Stimulated activated naive B cell treated with anti-CD40 and anti-IgM and Interleukin-4, amounts not matched to agents 10 μg/mL and 1 μg/mL and 100 μg/mL, for 72 hours (primary cell): ENCODE data around the gene ALDH1A1.
A peak's percentile ranks its signal among the peaks of the same experiment; 100 is the strongest.

Source experiments
- ATAC-seq, 2 donors: fragments of 150-1000 bp; cut with Tn5 transposase; replicated peaks; 2 replicates each; pipeline ENCODE4 v1.10.0; 2021; ENCODE audit warnings: moderate library complexity in 1 of 2
- DNase-seq: peaks from one replicate; pipeline ENCODE4 v3.0.0; 2021
- H3K27ac Mint-ChIP-seq: one replicate; pipeline ENCODE4 v1.8.0; 2022; ENCODE audit warnings: mild to moderate bottlenecking, mixed read lengths
- H3K27me3 Mint-ChIP-seq, 2 donors: one replicate each; pipeline ENCODE4 v1.8.0; 2022; ENCODE audit warnings: mixed read lengths in 2 of 2
- H3K36me3 Mint-ChIP-seq, 2 donors: one replicate each; pipeline ENCODE4 v1.8.0; 2022; ENCODE audit warnings: mixed read lengths in 2 of 2, mild to moderate bottlenecking in 1 of 2
- H3K4me1 Mint-ChIP-seq, 2 donors: one replicate each; pipeline ENCODE4 v1.8.0; 2022; ENCODE audit warnings: mixed read lengths in 2 of 2, mild to moderate bottlenecking in 1 of 2
- H3K4me3 Mint-ChIP-seq, 2 donors: one replicate each; pipeline ENCODE4 v1.8.0; 2022; ENCODE audit warnings: mild to moderate bottlenecking in 2 of 2, mixed read lengths in 2 of 2, moderate library complexity in 1 of 2
- H3K9me3 Mint-ChIP-seq, 2 donors: one replicate each; pipeline ENCODE4 v1.8.0; 2022; ENCODE audit warnings: mixed read lengths in 2 of 2, mild to moderate bottlenecking in 1 of 2

ALDH1A1 gene

GRCh38 chr9:72952914-72953313, at the start of gene ALDH1A1:
ALDH1A1 (minus strand) TSS chr9:72953053; CDS start chr9:72953000, 53 bp downstream.
- Mint-ChIP-seq H3K27ac (no peak within 1 kb of the TSS), H3K9me3 (peaks cover 3 to 4% of the 10 kb centered on the region in 2 donors), H3K36me3 (no peaks in the 10 kb centered on the region), H3K27me3 (peaks cover 7 to 19% of the 10 kb centered on the region in 2 donors), H3K4me3 (peak within 1 kb of the TSS; percentile 45 to 50), H3K4me1 (peaks cover 11 to 30% of the 10 kb centered on the region in 2 donors)
- no peak for DNase-seq
- peak; percentile 39 to 52 for ATAC-seq

- peaks cover 0 to 4% of the 10 kb centered on the region in 2 donors for H3K27me3 Mint-ChIP-seq
- ATAC-seq (no peak), DNase-seq (no peak)
- H3K4me1 Mint-ChIP-seq: peaks cover 3 to 6% of the 10 kb centered on the region in 2 donors
- no peaks in the 10 kb centered on the region for H3K36me3 Mint-ChIP-seq
- H3K27ac Mint-ChIP-seq: no peak overlapping the region
- H3K9me3 Mint-ChIP-seq: no peaks in the 10 kb centered on the region
- no peak overlapping the region for H3K4me3 Mint-ChIP-seq
Observed at GRCh38 chr9:73001860-73002259, 49.0 kb upstream of the ALDH1A1 start.

GRCh38 chr9:72998363-72998762, 45.5 kb upstream of the ALDH1A1 start:
- DNase-seq: no peak
- Mint-ChIP-seq H3K27me3 (no peaks in the 10 kb centered on the region), H3K4me3 (no peak overlapping the region), H3K27ac (no peak overlapping the region), H3K36me3 (no peaks in the 10 kb centered on the region), H3K4me1 (peaks cover 3 to 6% of the 10 kb centered on the region in 2 donors), H3K9me3 (no peaks in the 10 kb centered on the region)
- no peak for ATAC-seq

GRCh38 chr9:72997387-72997995, 44.6 kb upstream of the ALDH1A1 start:
- DNase-seq (no peak), ATAC-seq (peak in 1 of 2 donors; percentile 36)
- H3K36me3 Mint-ChIP-seq: no peaks in the 10 kb centered on the region
- no peak overlapping the region for H3K27ac Mint-ChIP-seq
- H3K4me1 Mint-ChIP-seq: peaks cover 3 to 6% of the 10 kb centered on the region in 2 donors
- H3K9me3 Mint-ChIP-seq: no peaks in the 10 kb centered on the region
- no peaks in the 10 kb centered on the region for H3K27me3 Mint-ChIP-seq
- peak overlapping the region in 1 of 2 donors; percentile 6 for H3K4me3 Mint-ChIP-seq

- H3K9me3 Mint-ChIP-seq: no peaks in the 10 kb centered on the region
- H3K27me3 Mint-ChIP-seq: no peaks in the 10 kb centered on the region
- H3K4me3 Mint-ChIP-seq: no peak overlapping the region
- peaks cover 3 to 6% of the 10 kb centered on the region in 2 donors for H3K4me1 Mint-ChIP-seq
- no peak for DNase-seq
- no peak overlapping the region for H3K27ac Mint-ChIP-seq
- ATAC-seq: no peak
- H3K36me3 Mint-ChIP-seq: no peaks in the 10 kb centered on the region
Observed at GRCh38 chr9:72996684-72997314, 43.9 kb upstream of the ALDH1A1 start.

GRCh38 chr9:72996114-72996513, 43.3 kb upstream of the ALDH1A1 start:
- DNase-seq: no peak
- H3K27ac Mint-ChIP-seq: no peak overlapping the region
- no peak overlapping the region for H3K4me3 Mint-ChIP-seq
- H3K27me3 Mint-ChIP-seq: no peaks in the 10 kb centered on the region
- no peak for ATAC-seq
- peaks cover 3 to 6% of the 10 kb centered on the region in 2 donors for H3K4me1 Mint-ChIP-seq
- H3K9me3 Mint-ChIP-seq: no peaks in the 10 kb centered on the region
- H3K36me3 Mint-ChIP-seq: no peaks in the 10 kb centered on the region

GRCh38 chr9:72995131-72996024, 42.5 kb upstream of the ALDH1A1 start:
- Mint-ChIP-seq H3K36me3 (no peaks in the 10 kb centered on the region), H3K9me3 (no peaks in the 10 kb centered on the region), H3K27me3 (no peaks in the 10 kb centered on the region), H3K4me1 (peaks cover 3 to 6% of the 10 kb centered on the region in 2 donors), H3K27ac (no peak overlapping the region), H3K4me3 (no peak overlapping the region)
- ATAC-seq: no peak
- no peak for DNase-seq

GRCh38 chr9:72991772-72992171, 38.9 kb upstream of the ALDH1A1 start:
- Mint-ChIP-seq H3K27me3 (no peaks in the 10 kb centered on the region), H3K36me3 (no peaks in the 10 kb centered on the region), H3K9me3 (no peaks in the 10 kb centered on the region), H3K4me1 (no peaks in the 10 kb centered on the region), H3K27ac (no peak overlapping the region), H3K4me3 (no peak overlapping the region)
- ATAC-seq (no peak), DNase-seq (no peak)

GRCh38 chr9:72990397-72991182, 37.7 kb upstream of the ALDH1A1 start:
- no peaks in the 10 kb centered on the region for H3K9me3 Mint-ChIP-seq
- H3K4me1 Mint-ChIP-seq: no peaks in the 10 kb centered on the region
- no peak overlapping the region for H3K4me3 Mint-ChIP-seq
- no peak for ATAC-seq
- no peaks in the 10 kb centered on the region for H3K27me3 Mint-ChIP-seq
- DNase-seq: no peak
- H3K36me3 Mint-ChIP-seq: no peaks in the 10 kb centered on the region
- no peak overlapping the region for H3K27ac Mint-ChIP-seq

GRCh38 chr9:72986522-72987116, 33.8 kb upstream of the ALDH1A1 start:
- DNase-seq (no peak), ATAC-seq (no peak)
- no peaks in the 10 kb centered on the region for H3K4me1 Mint-ChIP-seq
- H3K27me3 Mint-ChIP-seq: no peaks in the 10 kb centered on the region
- no peak overlapping the region for H3K27ac Mint-ChIP-seq
- no peak overlapping the region for H3K4me3 Mint-ChIP-seq
- no peaks in the 10 kb centered on the region for H3K36me3 Mint-ChIP-seq
- no peaks in the 10 kb centered on the region for H3K9me3 Mint-ChIP-seq

- Mint-ChIP-seq H3K4me1 (no peaks in the 10 kb centered on the region), H3K4me3 (no peak overlapping the region), H3K9me3 (no peaks in the 10 kb centered on the region), H3K27me3 (no peaks in the 10 kb centered on the region), H3K36me3 (no peaks in the 10 kb centered on the region), H3K27ac (no peak overlapping the region)
- ATAC-seq (no peak), DNase-seq (no peak)
Observed at GRCh38 chr9:72985746-72986145, 32.9 kb upstream of the ALDH1A1 start.

- Mint-ChIP-seq H3K36me3 (no peaks in the 10 kb centered on the region), H3K27ac (no peak overlapping the region)
Observed at GRCh38 chr9:72984991-72985390, 32.1 kb upstream of the ALDH1A1 start.

GRCh38 chr9:72984226-72984947, 31.5 kb upstream of the ALDH1A1 start:
- no peaks in the 10 kb centered on the region for H3K9me3 Mint-ChIP-seq
- no peaks in the 10 kb centered on the region for H3K4me1 Mint-ChIP-seq
- no peaks in the 10 kb centered on the region for H3K27me3 Mint-ChIP-seq
- no peak overlapping the region for H3K4me3 Mint-ChIP-seq
- no peaks in the 10 kb centered on the region for H3K36me3 Mint-ChIP-seq
- H3K27ac Mint-ChIP-seq: no peak overlapping the region
- DNase-seq (no peak), ATAC-seq (no peak)

More at GRCh38 chr9:72984991-72985390, 32.1 kb upstream of the ALDH1A1 start:
- ATAC-seq: no peak
- Mint-ChIP-seq H3K9me3 (no peaks in the 10 kb centered on the region), H3K4me1 (no peaks in the 10 kb centered on the region), H3K4me3 (no peak overlapping the region), H3K27me3 (no peaks in the 10 kb centered on the region)
- DNase-seq: no peak
